GM18867 (cell line): Measurements from ENCODE around the gene CBLN2.

ENCODE experiments used
- ATAC-seq: cut with Tn5 transposase; IDR thresholded peaks from one replicate; pipeline ENCODE4 v1.9.1; 2021; ENCODE audit warnings: mild to moderate bottlenecking, moderate library complexity; ENCODE audit not compliant: unreplicated experiment

CBLN2 gene

GRCh38 chr18:72544092-72544886 lies at the start of gene CBLN2:
Gene CBLN2 (minus strand): TSS chr18:72544342. CDS start chr18:72542160, 2,182 bp downstream.
- peak; percentile 90 for ATAC-seq

DNA sequence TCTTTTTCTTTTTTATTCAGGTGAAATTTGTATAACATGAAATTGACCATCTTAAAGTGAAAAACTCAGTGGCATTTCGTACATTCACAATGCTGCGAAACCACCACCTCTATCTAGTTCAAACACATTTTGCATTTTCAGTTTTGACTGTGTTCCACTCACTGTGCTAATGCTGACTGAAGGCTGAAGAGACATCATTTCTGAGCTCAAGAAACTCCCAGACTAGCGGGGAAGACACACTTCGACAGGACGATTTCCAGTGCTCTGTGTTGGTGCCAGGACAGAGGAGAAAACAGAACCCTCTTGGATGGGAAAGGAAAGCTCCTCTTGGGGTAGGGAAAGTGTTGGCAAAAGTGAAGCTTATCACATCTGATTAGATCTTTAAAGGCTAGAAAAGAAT lies 44.2 kb upstream of the CBLN2 start:
- ATAC-seq = no peak

DNA sequence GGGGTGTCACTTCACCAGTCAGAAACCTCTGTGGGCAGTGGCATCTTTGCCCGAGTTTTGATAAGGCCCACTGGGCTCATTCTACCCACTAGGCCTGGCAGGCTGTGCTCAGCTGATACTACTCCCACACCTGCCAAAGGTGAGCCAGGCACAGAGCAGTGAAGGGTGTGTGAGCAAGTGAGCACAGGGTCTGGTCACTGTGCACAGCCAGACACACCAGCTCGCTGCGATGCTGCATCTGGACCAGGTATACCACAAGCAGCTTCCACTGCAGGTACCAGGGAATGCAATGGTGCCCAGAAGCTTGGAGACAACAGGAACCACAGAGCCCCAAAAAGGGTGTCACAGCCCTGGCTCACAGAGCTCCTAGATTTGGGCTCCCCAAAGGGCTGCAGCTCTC lies 40.6 kb upstream of the CBLN2 start:
- ATAC-seq = no peak

- no peak for ATAC-seq
Measured at GRCh38 chr18:72581976-72582375, 37.8 kb upstream of the CBLN2 start.

- no peak for ATAC-seq
Measured at GRCh38 chr18:72572896-72573295, 28.8 kb upstream of the CBLN2 start.

DNA sequence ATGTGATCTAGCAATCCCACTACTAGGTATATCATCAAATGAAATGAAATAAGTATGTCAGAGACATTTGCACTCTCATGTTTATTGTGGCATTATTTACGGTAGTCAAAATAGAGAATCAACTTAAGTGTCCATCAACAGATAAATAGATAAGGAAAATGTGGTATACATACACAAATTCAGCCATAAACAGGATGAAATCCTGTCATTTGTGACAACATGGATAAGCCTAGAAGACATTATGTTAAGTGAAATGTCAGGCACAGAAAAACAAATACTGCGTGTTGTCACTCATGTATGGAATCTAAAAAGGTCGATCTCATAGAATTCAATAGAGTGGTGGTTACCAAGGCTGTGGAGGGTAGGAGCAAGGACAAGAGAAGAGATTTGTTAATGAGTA lies 22.1 kb upstream of the CBLN2 start:
- no peak for ATAC-seq

GRCh38 chr18:72555968-72556367 lies 11.8 kb upstream of the CBLN2 start:
- no peak for ATAC-seq

GRCh38 chr18:72555101-72555500 lies 11.0 kb upstream of the CBLN2 start:
- ATAC-seq = peak; percentile 66

DNA sequence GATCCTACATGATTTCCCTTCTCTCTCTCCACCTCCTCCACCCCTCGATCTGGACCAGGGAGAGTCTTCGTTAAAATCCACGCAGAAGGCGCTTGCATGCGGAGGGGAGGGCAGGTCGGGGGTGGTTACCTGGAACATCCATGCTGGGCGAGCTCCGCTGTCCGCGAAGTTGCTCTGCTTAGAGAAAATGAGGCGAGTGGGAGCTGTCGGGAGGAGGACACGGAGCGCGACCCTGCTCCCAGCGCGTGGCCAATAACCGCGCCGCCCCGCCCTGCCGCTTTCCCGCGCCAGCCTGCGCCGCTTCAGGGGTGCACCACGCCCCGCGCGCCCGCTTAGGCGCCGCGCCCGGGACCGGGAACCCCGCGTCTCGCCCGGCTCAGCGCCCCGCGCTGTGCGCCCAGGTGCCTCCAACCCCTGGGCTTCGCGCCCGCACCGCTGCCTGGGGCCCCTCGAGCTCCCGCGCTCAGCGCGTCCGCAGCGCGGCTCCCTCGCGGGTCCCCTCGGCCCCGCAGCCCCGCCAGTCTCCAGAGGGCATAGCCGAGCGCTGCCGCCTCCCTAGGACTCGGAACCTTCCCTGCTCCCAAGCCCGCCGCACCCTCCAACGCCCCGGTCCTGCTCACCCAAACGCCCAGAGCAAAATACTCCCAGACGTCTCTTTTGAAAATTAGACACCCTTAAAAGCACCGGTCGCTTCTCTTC lies 636 bp downstream of the CBLN2 start:
- ATAC-seq = no peak

DNA sequence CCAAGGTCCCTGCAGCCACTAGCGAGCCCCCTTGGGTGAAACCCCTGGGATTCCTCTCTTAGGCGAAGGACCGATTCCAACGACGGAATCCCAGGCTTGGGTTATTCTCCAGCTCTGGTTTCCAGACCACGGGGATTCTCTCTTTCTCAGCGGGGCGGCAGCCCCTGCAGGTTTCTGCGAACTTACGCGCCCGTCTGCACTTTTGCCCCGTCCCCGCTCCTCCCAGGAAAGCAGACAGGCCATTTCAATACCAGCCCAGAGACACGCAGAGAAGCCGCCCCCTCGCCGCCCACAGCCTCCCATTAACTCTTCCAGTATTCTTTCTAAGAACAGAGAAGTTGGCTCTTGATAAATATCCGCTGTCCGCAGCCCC lies 1.2 kb downstream of the CBLN2 start:
- ATAC-seq = no peak

- no peak for ATAC-seq
Measured at GRCh38 chr18:72542342-72542741, 1.8 kb downstream of the CBLN2 start.

GRCh38 chr18:72541871-72542332 lies 2.2 kb downstream of the CBLN2 start:
- no peak for ATAC-seq

DNA sequence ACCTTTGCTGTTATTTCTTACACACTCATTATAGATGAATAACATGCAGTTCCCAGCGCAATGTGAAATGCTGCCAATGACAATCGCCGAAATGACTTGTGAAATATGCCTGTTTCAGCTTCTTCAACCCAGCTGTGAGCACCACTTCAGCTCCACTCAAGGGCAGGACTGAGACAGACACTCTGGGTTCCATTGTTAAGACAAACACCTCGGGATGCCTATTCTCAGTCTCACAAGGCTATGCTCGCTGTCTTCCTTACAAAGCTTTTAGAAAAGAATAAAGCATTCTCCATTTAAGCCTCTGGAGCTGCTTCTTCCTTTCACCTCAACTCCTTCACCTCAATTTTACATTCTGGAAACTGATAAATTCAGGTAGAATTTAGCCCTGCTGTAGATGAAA lies 4.2 kb downstream of the CBLN2 start:
- ATAC-seq = no peak

- ATAC-seq = no peak
Measured at GRCh38 chr18:72530622-72531021, 13.5 kb downstream of the CBLN2 start.

GRCh38 chr18:72504866-72505265 lies 39.3 kb downstream of the CBLN2 start:
- no peak for ATAC-seq

GRCh38 chr18:72502671-72503431 lies 41.3 kb downstream of the CBLN2 start:
- no peak for ATAC-seq

DNA sequence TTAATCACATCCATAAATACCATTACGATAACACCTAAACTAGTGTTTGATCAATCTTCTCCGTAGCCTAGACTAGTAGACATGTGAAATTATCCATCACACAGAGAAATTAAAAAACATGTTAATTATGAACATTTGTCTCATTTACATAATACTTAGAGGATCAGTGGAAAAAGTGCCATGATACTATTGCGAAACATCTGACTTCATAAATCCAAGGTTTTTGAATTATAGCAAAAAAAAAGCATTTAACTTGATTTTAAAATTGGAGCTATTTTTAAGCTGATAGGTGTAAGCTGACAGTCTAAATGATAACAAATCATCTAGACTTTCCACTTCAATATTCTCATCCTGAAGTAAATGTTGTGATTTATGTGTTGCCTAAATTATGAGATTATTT lies 51.6 kb downstream of the CBLN2 start:
- ATAC-seq = no peak
